GM19035 (cell line): ENCODE data around the gene STEAP1B.

Experiments used
- ATAC-seq: cut with Tn5 transposase; IDR thresholded peaks from one replicate; pipeline ENCODE4 v1.9.1; 2021; ENCODE audit not compliant: unreplicated experiment

Gene STEAP1B

GRCh38 chr7:22377703-22378102 is 122.3 kb downstream of the STEAP1B start:
- ATAC-seq: no peak

GRCh38 chr7:22375359-22376048 is 124.5 kb downstream of the STEAP1B start:
- ATAC-seq: no peak

- ATAC-seq: no peak
Observed at GRCh38 chr7:22373911-22374310, 126.1 kb downstream of the STEAP1B start.

GRCh38 chr7:22373388-22373787 is 126.6 kb downstream of the STEAP1B start:
- ATAC-seq: no peak

- ATAC-seq: no peak
Observed at GRCh38 chr7:22372863-22373262, 127.1 kb downstream of the STEAP1B start.

- ATAC-seq: no peak
Observed at GRCh38 chr7:22371878-22372277, 128.1 kb downstream of the STEAP1B start.
